Stimulated activated memory B cell treated with anti-CD40 and anti-IgM and Interleukin-4, amounts not matched to agents 10 μg/mL and 1 μg/mL and 100 μg/mL, for 72 hours (primary cell): ENCODE measurements around the gene BRK1.
"Not testable (repeated sequence)": the region's sequence is repeated elsewhere in the genome, so short reads cannot be mapped to it uniquely, and the experiment has no call there.

Source experiments
- ATAC-seq: fragments of 150-1000 bp; cut with Tn5 transposase; 2 replicates; pipeline ENCODE4 v1.10.0; 2021
- H3K27ac Mint-ChIP-seq: one replicate; pipeline ENCODE4 v1.8.0; 2022; ENCODE audit warnings: mild to moderate bottlenecking, mixed read lengths
- H3K27me3 Mint-ChIP-seq: one replicate; pipeline ENCODE4 v1.8.0; 2022; ENCODE audit warnings: mixed read lengths
- H3K36me3 Mint-ChIP-seq: one replicate; pipeline ENCODE4 v1.8.0; 2022; ENCODE audit warnings: mixed read lengths
- H3K4me1 Mint-ChIP-seq: one replicate; pipeline ENCODE4 v1.8.0; 2022; ENCODE audit warnings: mixed read lengths
- H3K4me3 Mint-ChIP-seq: one replicate; pipeline ENCODE4 v1.8.0; 2022; ENCODE audit warnings: mild to moderate bottlenecking, moderate library complexity, mixed read lengths
- H3K9me3 Mint-ChIP-seq: one replicate; pipeline ENCODE4 v1.8.0; 2022; ENCODE audit warnings: mixed read lengths

The BRK1 gene

DNA sequence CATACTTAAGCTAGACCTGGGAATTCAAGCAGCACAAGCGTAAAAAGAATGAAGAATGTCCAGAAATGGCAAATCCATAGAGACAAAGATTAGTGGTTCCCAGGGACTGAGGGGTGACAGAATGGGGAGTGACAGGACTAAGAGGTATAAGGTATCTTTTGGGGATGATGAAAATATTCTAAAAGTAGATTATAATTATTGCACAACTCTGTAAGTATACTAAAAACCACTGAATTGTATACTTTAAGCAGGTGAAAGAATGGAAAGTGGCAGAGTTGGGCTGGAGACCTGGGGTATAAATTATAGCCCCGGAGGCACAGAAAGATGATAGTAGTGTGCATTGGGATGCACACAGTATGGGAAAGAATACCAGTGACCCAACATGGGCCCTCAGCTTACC, 5.6 kb downstream of the BRK1 start:
- Mint-ChIP-seq H3K4me3 (no peak overlapping the region), H3K9me3 (no peaks in the 10 kb centered on the region), H3K27me3 (no peaks in the 10 kb centered on the region), H3K36me3 (peaks cover 33% of the 10 kb centered on the region), H3K27ac (no peak overlapping the region), H3K4me1 (peaks cover 35% of the 10 kb centered on the region)
- no peak for ATAC-seq

DNA sequence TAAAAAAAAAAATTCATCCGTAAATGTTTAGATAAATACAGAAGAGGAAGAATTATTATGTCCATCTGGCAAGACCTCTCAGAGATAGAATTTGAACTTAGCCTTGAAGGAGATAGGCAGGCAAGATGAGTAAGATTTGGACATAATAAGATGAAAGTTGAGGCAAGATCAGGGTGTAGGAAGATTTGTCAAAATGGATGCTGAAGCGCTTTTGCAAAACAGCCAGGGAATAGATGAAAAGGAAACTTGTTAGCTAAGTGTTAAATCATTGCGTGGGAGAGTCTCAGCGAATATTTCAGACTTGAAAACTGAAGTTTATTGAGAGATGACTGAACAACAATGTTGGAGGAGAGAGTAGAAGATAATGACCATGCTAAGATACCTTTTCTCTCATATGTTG, 7.2 kb downstream of the BRK1 start:
- Mint-ChIP-seq H3K27me3 (no peaks in the 10 kb centered on the region), H3K4me3 (no peak overlapping the region), H3K9me3 (no peaks in the 10 kb centered on the region), H3K27ac (no peak overlapping the region), H3K4me1 (peaks cover 24% of the 10 kb centered on the region), H3K36me3 (peaks cover 50% of the 10 kb centered on the region)
- ATAC-seq, result no peak

DNA sequence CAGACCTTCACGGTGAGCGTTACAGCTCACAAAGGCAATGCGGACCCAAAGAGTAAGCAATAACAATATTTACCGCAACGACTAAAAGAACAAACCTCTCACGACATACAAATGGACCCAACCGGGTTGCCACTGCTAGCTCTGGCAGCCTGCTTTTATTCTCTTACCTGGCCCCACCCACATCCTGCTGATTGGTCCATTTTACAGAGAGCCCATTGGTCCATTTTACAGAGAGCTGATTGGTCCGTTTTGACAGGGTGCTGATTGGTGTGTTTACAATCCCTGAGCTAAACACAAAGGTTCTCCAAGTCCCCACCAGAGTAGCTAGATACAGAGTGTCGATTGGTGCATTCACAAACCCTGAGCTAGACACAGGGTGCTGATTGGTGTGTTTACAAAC, 20.4 kb downstream of the BRK1 start:
- not testable (repeated sequence) for H3K27me3 Mint-ChIP-seq, ATAC-seq, H3K27ac Mint-ChIP-seq

DNA sequence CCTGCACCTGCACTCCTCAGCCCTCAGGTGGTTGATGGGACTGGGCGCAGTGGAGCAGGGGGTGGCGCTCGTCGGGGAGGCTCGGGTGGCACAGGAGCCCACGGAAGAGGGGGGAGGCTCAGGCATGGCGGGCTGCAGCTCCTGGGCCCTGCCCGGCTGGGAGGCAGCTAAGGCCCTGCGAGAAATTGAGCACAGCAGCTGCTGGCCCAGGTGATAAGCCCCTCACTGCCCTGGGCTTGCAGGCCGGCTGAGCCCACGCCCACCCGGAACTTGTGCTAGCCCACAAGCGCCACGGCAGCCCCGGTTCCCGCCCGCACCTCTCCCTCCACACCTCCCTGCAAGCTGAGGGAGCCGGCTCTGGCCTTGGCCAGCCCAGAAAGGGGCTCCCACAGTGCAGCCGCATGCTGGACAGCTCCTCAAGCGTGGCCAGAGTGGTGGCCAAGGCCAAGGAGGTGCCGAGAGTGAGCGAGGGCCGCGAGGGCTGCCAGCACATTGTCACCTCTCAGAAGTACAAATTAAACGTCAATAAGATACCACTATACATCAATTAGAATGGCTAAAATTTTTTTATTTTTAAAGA, 21.0 kb downstream of the BRK1 start:
- no peaks in the 10 kb centered on the region for H3K4me1 Mint-ChIP-seq
- no peaks in the 10 kb centered on the region for H3K36me3 Mint-ChIP-seq
- H3K4me3 Mint-ChIP-seq, result no peak overlapping the region
- no peaks in the 10 kb centered on the region for H3K9me3 Mint-ChIP-seq
- no peak for ATAC-seq
- H3K27me3 Mint-ChIP-seq, result no peaks in the 10 kb centered on the region
- no peak overlapping the region for H3K27ac Mint-ChIP-seq

More for the DNA sequence above, 20.4 kb downstream of the BRK1 start:
- not testable (repeated sequence) for H3K36me3 Mint-ChIP-seq, H3K9me3 Mint-ChIP-seq, H3K4me3 Mint-ChIP-seq, H3K4me1 Mint-ChIP-seq

DNA sequence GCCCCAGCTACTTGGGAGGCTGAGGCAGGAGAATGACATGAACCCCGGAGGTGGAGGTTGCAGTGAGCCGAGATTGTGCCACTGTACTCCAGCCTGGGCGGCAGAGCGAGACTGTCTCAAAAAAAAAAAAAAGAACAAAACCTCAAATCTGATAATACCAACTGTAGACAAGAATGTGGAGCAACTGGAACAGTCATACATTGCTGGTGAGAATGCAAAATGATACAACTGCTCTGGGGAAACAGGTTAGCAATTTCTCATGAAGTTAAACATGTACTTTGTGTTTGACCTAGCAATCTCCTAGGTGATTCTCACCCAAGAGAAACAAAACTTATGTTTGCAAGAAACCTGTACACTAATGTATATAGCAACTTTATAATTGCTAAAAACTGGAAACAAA, 21.7 kb downstream of the BRK1 start:
- no peaks in the 10 kb centered on the region for H3K4me1 Mint-ChIP-seq
- H3K4me3 Mint-ChIP-seq, result no peak overlapping the region
- no peaks in the 10 kb centered on the region for H3K36me3 Mint-ChIP-seq
- H3K27me3 Mint-ChIP-seq, result no peaks in the 10 kb centered on the region
- H3K27ac Mint-ChIP-seq, result no peak overlapping the region
- ATAC-seq, result no peak
- H3K9me3 Mint-ChIP-seq, result no peaks in the 10 kb centered on the region

DNA sequence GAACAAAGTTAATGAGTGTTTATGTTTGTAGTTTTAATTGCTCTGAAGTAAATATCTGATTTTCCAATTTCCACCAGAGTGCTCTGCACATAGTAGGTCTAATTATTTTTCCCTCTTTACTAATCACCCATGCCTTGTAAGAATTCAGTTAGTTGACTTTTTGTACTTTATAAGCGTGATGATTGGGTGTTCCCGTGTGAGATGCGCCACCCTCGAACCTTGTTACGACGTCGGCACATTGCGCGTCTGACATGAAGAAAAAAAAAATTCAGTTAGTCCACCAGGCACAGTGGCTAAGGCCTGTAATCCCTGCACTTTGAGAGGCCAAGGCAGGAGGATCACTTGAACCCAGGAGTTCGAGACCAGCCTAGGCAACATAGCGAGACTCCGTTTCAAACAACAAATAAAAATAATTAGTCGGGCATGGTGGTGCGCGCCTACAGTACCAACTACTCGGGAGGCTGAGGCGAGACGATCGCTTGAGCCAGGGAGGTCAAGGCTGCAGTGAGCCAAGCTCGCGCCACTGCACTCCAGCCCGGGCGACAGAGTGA, 25.6 kb downstream of the BRK1 start:
- peaks cover 27% of the 10 kb centered on the region for H3K4me1 Mint-ChIP-seq

DNA sequence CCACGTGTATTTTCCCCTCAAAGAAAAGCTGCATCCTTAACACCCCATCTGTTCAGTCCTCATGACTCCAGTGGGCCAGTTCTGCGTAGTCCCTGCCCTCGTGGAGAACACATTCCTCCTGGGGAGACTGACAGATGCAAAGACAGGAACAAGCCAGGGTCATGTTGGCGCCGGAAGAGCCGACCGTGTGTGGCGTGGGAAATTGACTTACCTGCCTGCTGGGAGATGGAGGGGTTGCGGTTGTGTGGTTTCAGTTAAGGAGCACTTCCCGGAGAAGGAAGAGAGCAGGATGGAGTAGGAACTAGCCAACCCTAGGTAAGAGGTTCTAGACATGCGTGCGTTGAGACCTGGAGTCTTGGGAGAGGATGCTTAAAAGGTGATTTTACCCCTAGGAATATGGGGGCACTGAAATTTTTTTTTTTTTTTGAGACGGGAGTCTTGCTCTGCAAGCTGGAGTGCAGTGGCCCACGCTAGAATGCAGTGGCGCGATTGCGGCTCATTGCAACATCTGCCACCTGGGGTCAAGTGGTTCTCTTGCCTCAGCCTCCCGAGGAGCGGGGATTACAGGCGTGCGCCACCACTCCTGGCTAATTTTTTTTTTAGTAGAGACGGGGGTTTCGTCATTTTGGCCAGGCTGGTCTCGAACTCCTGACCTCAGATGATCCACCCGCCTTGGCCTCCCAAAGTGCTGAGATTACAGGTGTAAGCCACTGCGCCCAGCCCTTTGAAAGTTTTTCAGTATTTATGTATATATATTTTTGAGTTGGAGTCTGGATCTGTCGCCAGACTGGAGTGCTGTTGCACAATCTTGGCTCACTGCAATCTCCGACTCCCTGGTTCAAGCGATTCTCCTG, 27.5 kb downstream of the BRK1 start:
- Mint-ChIP-seq H3K36me3 (peaks cover 16% of the 10 kb centered on the region), H3K4me1 (peaks cover 37% of the 10 kb centered on the region), H3K9me3 (no peaks in the 10 kb centered on the region), H3K4me3 (peak overlapping the region; percentile 94), H3K27me3 (no peaks in the 10 kb centered on the region), H3K27ac (peak overlapping the region; percentile 89)
- ATAC-seq, result no peak

More for the DNA sequence above, 25.6 kb downstream of the BRK1 start:
- Mint-ChIP-seq H3K4me3 (peak overlapping the region; percentile 94), H3K27me3 (no peaks in the 10 kb centered on the region), H3K36me3 (peaks cover 16% of the 10 kb centered on the region), H3K9me3 (no peaks in the 10 kb centered on the region), H3K27ac (peak overlapping the region; percentile 89)
- no peak for ATAC-seq

DNA sequence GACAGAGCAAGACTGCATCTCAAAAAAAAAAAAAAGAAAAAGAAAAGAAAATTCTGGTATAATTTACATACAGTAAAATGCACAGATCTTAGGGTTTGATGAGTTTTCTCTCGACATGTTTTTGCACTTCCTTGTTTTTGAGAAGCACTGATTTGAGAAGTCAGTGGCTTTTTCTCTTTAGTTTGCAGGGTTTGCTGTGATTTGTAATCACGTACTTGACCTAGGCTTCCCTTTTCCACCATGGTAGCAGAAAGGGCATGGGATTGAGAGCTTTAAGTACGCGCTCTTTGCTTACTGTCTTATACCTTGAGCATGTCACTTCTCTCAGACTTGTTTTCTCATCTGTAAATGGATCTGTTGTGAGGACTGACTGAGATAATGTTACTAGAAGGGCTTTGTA, 30.2 kb downstream of the BRK1 start:
- H3K27ac Mint-ChIP-seq, result peak overlapping the region; percentile 49
- no peak for ATAC-seq

DNA sequence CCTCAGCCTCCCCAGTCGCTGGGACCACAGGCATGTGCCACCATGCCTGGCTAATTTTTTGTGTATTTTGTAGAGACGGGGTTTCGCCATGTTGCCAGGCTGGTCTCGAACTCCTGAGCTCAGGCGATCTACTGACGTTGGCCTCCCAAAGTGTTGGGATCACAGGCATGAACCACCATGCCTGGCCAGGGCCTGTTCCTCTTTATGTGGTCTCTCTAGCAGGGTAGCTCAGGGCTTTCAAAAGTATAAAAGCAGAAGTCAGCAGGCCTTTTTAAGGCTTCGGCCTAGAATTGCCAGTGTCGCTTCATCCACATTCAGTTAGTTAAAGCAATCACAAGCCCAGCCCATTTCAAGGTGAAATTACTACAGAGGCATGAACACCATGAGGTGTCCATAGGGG, 33.8 kb downstream of the BRK1 start:
- peaks cover 39% of the 10 kb centered on the region for H3K4me1 Mint-ChIP-seq
- peaks cover 43% of the 10 kb centered on the region for H3K36me3 Mint-ChIP-seq
- peak overlapping the region; percentile 94 for H3K27ac Mint-ChIP-seq
- H3K27me3 Mint-ChIP-seq, result no peaks in the 10 kb centered on the region
- peak; percentile 87 for ATAC-seq
- no peaks in the 10 kb centered on the region for H3K9me3 Mint-ChIP-seq
- peak overlapping the region; percentile 48 for H3K4me3 Mint-ChIP-seq

More for the DNA sequence above, 30.2 kb downstream of the BRK1 start:
- Mint-ChIP-seq H3K4me3 (peak overlapping the region; percentile 65), H3K9me3 (no peaks in the 10 kb centered on the region), H3K36me3 (peaks cover 36% of the 10 kb centered on the region), H3K4me1 (peaks cover 55% of the 10 kb centered on the region), H3K27me3 (no peaks in the 10 kb centered on the region)

DNA sequence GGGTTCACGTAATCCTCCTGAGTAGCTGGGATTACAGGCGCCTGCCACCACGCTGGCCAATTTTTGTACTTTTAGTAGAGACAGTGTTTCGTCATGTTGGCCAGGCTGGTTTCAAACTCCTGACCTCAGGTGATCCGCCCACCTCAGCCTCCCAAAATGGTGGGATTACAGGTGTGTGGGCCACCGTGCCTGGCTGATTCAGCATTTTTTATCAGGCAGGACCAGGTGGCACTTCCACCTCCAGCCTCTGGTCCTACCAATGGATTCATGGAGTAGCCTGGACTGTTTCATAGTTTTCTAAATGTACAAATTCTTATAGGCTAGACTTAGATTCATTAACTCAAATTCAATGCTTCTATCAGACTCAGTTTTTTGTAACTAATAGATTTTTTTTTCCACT, 35.5 kb downstream of the BRK1 start:
- peaks cover 48% of the 10 kb centered on the region for H3K36me3 Mint-ChIP-seq
- H3K4me1 Mint-ChIP-seq, result peaks cover 28% of the 10 kb centered on the region
- H3K27me3 Mint-ChIP-seq, result no peaks in the 10 kb centered on the region
- no peaks in the 10 kb centered on the region for H3K9me3 Mint-ChIP-seq
- H3K4me3 Mint-ChIP-seq, result no peak overlapping the region
- no peak overlapping the region for H3K27ac Mint-ChIP-seq
- no peak for ATAC-seq

DNA sequence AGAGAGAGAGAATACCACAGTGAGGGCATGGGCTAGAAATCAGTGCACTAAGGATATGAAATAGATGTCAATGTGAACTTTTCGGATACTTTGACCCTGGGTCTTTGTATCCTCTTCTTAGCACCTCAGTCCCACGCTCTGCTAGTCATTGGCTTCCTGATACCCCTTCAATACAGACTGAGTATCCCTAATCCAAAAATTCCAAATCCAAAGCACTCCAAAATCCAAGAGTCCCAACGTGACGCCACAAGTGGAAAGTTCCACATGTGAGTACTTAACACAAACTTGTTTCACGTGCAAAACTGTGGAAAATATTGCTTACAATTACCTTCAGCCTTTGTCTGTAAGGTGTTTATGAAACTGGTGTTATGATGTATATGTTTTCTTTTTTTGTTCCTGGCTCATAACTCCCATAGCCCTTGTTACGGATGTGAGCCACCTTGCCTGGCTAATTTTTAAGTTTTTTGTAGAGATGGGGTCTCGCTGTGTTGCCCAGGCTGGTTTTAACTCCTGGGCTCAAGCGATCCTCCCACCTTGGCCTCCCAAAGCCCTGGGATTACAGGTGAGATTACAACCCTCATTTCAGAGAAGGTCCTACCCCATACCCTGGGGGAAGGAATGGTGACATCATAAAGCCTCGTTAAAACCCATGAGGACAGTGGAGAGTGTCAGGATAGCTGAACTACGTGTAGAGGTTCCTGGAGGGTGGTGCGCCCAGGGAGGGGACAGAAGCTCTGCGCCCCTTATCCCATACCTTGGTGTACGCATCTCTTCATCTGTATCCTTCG, 39.1 kb downstream of the BRK1 start:
- no peak overlapping the region for H3K27ac Mint-ChIP-seq
- H3K4me3 Mint-ChIP-seq, result no peak overlapping the region
- no peaks in the 10 kb centered on the region for H3K9me3 Mint-ChIP-seq
- peaks cover 7% of the 10 kb centered on the region for H3K4me1 Mint-ChIP-seq
- ATAC-seq, result no peak
- peaks cover 44% of the 10 kb centered on the region for H3K36me3 Mint-ChIP-seq
- no peaks in the 10 kb centered on the region for H3K27me3 Mint-ChIP-seq

DNA sequence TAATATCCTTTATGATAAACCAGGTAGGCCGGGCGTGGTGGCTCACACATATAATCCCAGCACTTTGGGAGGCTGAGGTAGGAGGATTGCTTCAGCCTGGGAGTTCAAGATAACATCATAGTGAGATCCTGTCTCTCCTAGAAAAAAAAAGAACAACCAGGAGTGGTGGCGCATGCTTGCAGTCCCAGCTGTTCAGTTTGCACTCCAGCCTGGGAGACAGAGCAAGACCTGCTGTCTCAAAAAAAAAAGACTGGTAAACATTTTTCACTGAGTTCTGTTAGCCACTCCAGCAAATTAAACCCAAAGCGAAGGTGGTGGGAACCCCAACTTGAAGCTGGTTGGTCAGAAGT, 39.6 kb downstream of the BRK1 start:
- Mint-ChIP-seq H3K27me3 (no peaks in the 10 kb centered on the region), H3K4me1 (peaks cover 1% of the 10 kb centered on the region), H3K36me3 (peaks cover 38% of the 10 kb centered on the region), H3K9me3 (no peaks in the 10 kb centered on the region), H3K27ac (no peak overlapping the region), H3K4me3 (no peak overlapping the region)
- ATAC-seq, result no peak

DNA sequence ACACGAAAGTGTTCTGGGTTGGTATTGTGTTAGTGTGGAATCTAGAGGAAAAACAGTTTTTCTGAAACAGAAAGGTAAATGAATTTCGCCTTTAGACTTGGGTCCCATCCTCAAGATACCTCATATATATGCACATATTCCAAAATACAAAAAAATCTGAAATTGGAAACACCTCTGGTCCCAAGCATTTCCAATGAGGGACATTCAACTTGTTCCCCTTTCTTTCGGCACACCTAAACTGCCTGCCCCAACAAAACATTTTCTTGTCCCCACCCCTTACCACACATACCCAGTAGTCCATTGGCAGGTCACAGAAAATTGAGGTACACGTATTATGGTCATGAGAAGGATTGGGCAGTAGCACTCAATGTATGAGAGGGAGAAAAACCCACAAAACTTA, 40.2 kb downstream of the BRK1 start:
- H3K4me1 Mint-ChIP-seq, result no peaks in the 10 kb centered on the region
- no peaks in the 10 kb centered on the region for H3K9me3 Mint-ChIP-seq
- H3K4me3 Mint-ChIP-seq, result no peak overlapping the region
- no peak for ATAC-seq
- H3K27me3 Mint-ChIP-seq, result no peaks in the 10 kb centered on the region
- no peak overlapping the region for H3K27ac Mint-ChIP-seq
- peaks cover 33% of the 10 kb centered on the region for H3K36me3 Mint-ChIP-seq

DNA sequence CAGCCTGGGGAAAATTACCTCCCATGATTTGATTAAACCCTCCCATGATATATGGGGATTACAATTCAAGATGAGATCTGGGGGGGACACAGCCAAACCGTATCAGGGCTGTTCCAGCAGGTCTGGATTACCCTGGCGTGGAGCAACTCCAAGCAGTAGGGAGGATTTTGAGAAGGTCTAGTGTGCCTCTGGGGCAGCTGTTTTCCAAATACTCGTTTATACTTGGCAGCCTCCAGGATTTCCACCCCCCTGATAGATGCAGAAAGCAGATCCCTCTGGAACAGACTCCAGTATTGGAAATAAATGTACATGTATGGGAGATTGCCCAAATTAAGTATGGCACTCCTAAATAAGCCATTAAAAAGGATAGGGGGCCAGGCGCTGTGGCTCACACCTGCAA, 41.6 kb downstream of the BRK1 start:
- Mint-ChIP-seq H3K27me3 (no peaks in the 10 kb centered on the region), H3K27ac (no peak overlapping the region), H3K4me3 (no peak overlapping the region), H3K4me1 (no peaks in the 10 kb centered on the region), H3K36me3 (peaks cover 19% of the 10 kb centered on the region), H3K9me3 (no peaks in the 10 kb centered on the region)
- no peak for ATAC-seq

DNA sequence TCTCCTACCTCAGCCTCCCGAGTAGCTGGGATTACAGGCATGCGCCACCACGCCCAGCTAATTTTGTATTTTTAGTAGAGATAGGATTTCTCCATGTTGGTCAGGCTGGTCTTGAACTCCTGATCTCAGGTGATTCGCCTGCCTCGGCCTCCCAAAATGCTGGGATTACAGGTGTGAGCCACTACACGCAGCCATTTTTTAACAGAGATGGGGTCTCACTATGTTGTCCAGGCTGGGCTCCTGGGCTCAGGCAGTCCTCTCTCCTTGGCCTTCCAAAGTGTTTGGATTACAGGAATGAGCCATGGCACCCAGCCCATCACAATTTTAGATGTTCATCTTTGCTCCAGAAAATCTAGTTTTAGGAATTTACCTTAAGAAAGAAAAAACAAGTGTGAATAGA, 43.1 kb downstream of the BRK1 start:
- Mint-ChIP-seq H3K36me3 (peaks cover 19% of the 10 kb centered on the region), H3K4me1 (peaks cover 11% of the 10 kb centered on the region)
- ATAC-seq, H3K27ac Mint-ChIP-seq, H3K27me3 Mint-ChIP-seq, H3K4me3 Mint-ChIP-seq, H3K9me3 Mint-ChIP-seq: not testable (repeated sequence)
